ENCODE results near the gene CDH23. TPM values are rescaled to one million over a fixed set of nuclear protein-coding genes. Genes with fewer than 3 reads are reported as not detected.
A peak's percentile ranks its signal among the peaks of the same experiment; 100 is the strongest.

The CDH23 gene
- total RNA-seq, 1 experiment from 2014 or later, result not detected

- no peak overlapping the region for H3K27ac ChIP-seq (ENCODE audit: low read length)
- intact Hi-C loops (cut with micrococcal nuclease), result no loop called here
- H3K79me2 ChIP-seq (ENCODE audit: low read length), result no peaks in the 10 kb centered on the region
- no peaks in the 10 kb centered on the region for H3K9me3 ChIP-seq (ENCODE audit: low read length)
- no peaks in the 10 kb centered on the region for H4K20me1 ChIP-seq (ENCODE audit: low read length)
- BruUV-seq (replicated peaks), result no TSS peak
- no peak overlapping the region for H3K4me3 ChIP-seq (ENCODE audit: low read length)
- ATAC-seq (no peak), DNase-seq (no peak)
- ChIA-PET CTCF (no interaction called here), POLR2A (ENCODE audit: unreplicated experiment) (no interaction called here)
- H3K9ac ChIP-seq (ENCODE audit: low read length), result no peak overlapping the region
- TF ChIP-seq CTCF (conservative IDR thresholded peaks at IDR 0.05; ENCODE audit: low read depth, low read length) (no peak), EZH2phosphoT487 (IDR thresholded peaks at IDR 0.05; ENCODE audit: borderline replicate concordance, low read length) (no peak), EZH2 (IDR thresholded peaks at IDR 0.05; ENCODE audit: low read length, unreplicated experiment) (no peak)
- no peaks in the 10 kb centered on the region for H3K36me3 ChIP-seq (ENCODE audit: low read depth, low read length)
- no peaks in the 10 kb centered on the region for H3F3A ChIP-seq (ENCODE audit: low read length, unreplicated experiment)
- H2AFZ ChIP-seq (ENCODE audit: low read length), result no peak overlapping the region
- no peak overlapping the region for H3K4me2 ChIP-seq (ENCODE audit: low read length)
- no peaks in the 10 kb centered on the region for H3K27me3 ChIP-seq (ENCODE audit: low read length)
- no peaks in the 10 kb centered on the region for H3K9me2 ChIP-seq (replicated peaks; ENCODE audit: low read length)
- H3K4me1 ChIP-seq (ENCODE audit: insufficient read depth, low read length), result no peaks in the 10 kb centered on the region
These were observed 92.4 kb downstream of the CDH23 start for GRCh38 chr10:71489077-71489476.

- no TSS peak for BruUV-seq (replicated peaks)
- DNase-seq (no peak), ATAC-seq (no peak)
- H2AFZ ChIP-seq (ENCODE audit: low read length), result no peak overlapping the region
- no peak overlapping the region for H3K27ac ChIP-seq (ENCODE audit: low read length)
- H3K36me3 ChIP-seq (ENCODE audit: low read depth, low read length), result no peaks in the 10 kb centered on the region
- H3K79me2 ChIP-seq (ENCODE audit: low read length), result no peaks in the 10 kb centered on the region
- H3K4me1 ChIP-seq (ENCODE audit: insufficient read depth, low read length), result no peaks in the 10 kb centered on the region
- no peaks in the 10 kb centered on the region for H3K9me2 ChIP-seq (replicated peaks; ENCODE audit: low read length)
- H3F3A ChIP-seq (ENCODE audit: low read length, unreplicated experiment), result no peaks in the 10 kb centered on the region
- peaks cover 7% of the 10 kb centered on the region; the same call in 1 of the 2 replicates for H3K27me3 ChIP-seq (ENCODE audit: low read length)
- no peak overlapping the region for H3K4me3 ChIP-seq (ENCODE audit: low read length)
- CTCF ChIA-PET, result no interaction called here
- no peaks in the 10 kb centered on the region for H4K20me1 ChIP-seq (ENCODE audit: low read length)
- POLR2A ChIA-PET (ENCODE audit: unreplicated experiment), result no interaction called here
- H3K9ac ChIP-seq (ENCODE audit: low read length), result no peak overlapping the region
- TF ChIP-seq CTCF (conservative IDR thresholded peaks at IDR 0.05; ENCODE audit: low read depth, low read length) (no peak), EZH2 (IDR thresholded peaks at IDR 0.05; ENCODE audit: low read length, unreplicated experiment) (no peak), EZH2phosphoT487 (IDR thresholded peaks at IDR 0.05; ENCODE audit: borderline replicate concordance, low read length) (no peak)
- H3K4me2 ChIP-seq (ENCODE audit: low read length), result no peak overlapping the region
- no peaks in the 10 kb centered on the region for H3K9me3 ChIP-seq (ENCODE audit: low read length)
- intact Hi-C loops (cut with micrococcal nuclease), result no loop called here
These were observed 96.2 kb downstream of the CDH23 start for GRCh38 chr10:71492872-71493271.

- H3K79me2 ChIP-seq (ENCODE audit: low read length), result no peaks in the 10 kb centered on the region
- intact Hi-C loops (cut with micrococcal nuclease), result no loop called here
- ATAC-seq, result 0 out of 2 replicates have a peak, but pooled peaks have one; percentile 53
- no peaks in the 10 kb centered on the region for H4K20me1 ChIP-seq (ENCODE audit: low read length)
- ChIA-PET CTCF (no interaction called here), POLR2A (ENCODE audit: unreplicated experiment) (no interaction called here)
- H3K4me3 ChIP-seq (ENCODE audit: low read length), result no peak overlapping the region
- H3F3A ChIP-seq (ENCODE audit: low read length, unreplicated experiment), result no peaks in the 10 kb centered on the region
- no peak overlapping the region for H2AFZ ChIP-seq (ENCODE audit: low read length)
- H3K4me1 ChIP-seq (ENCODE audit: insufficient read depth, low read length), result no peaks in the 10 kb centered on the region
- H3K4me2 ChIP-seq (ENCODE audit: low read length), result no peak overlapping the region
- no peak overlapping the region for H3K9ac ChIP-seq (ENCODE audit: low read length)
- no TSS peak for BruUV-seq (replicated peaks)
- no peak overlapping the region for H3K27ac ChIP-seq (ENCODE audit: low read length)
- H3K9me3 ChIP-seq (ENCODE audit: low read length), result no peaks in the 10 kb centered on the region
- H3K36me3 ChIP-seq (ENCODE audit: low read depth, low read length), result no peaks in the 10 kb centered on the region
- TF ChIP-seq EZH2phosphoT487 (IDR thresholded peaks at IDR 0.05; ENCODE audit: borderline replicate concordance, low read length), result no peak
- no peaks in the 10 kb centered on the region for H3K9me2 ChIP-seq (replicated peaks; ENCODE audit: low read length)
- H3K27me3 ChIP-seq (ENCODE audit: low read length), result peaks cover 16% of the 10 kb centered on the region
- DNase-seq, result peak; percentile 53
These were observed 97.0 kb downstream of the CDH23 start for GRCh38 chr10:71493741-71494140.
